CD4-positive, alpha-beta T cell (primary cell): ENCODE measurements around the gene SEMA4D. TPM values are rescaled to one million over a fixed set of nuclear protein-coding genes. Genes with fewer than 3 reads are reported as not detected.

ENCODE experiments used
- ATAC-seq: fragments of 200-7000 bp; cut with Tn5 transposase; one replicate; pipeline ENCODE4 v1.10.0; 2022; ENCODE audit warnings: mild to moderate bottlenecking; ENCODE audit not compliant: poor library complexity
- CTCF ChIA-PET: fragments of 350-600 bp; sonication (Branson Sonifier 250); formaldehyde crosslinking; loops from one replicate; lab custom pipeline; 2021; ENCODE audit warnings: antibody characterized with exemption, inconsistent platforms; lab: Charles Lee
- POLR2A ChIA-PET: fragments of 350-600 bp; sonication (Branson Sonifier 250); formaldehyde crosslinking; loops from one replicate; lab custom pipeline; 2021; ENCODE audit warnings: antibody characterized with exemption, inconsistent platforms; lab: Charles Lee
- DNase-seq, 14 experiments: peaks; one replicate each; pipeline ENCODE4 v3.0.0-alpha.2; 2013 to 2020; ENCODE audit warnings: mixed read lengths in 2 of 14
- H3K27ac ChIP-seq, 2 donors: one replicate each; pipeline versions ENCODE4 v1.5.1 to v1.7.0; 2013; ENCODE audit warnings: low read length in 2 of 2, low read depth in 1 of 2, mild to moderate bottlenecking in 1 of 2
- H3K27me3 ChIP-seq, 2 experiments: 1 replicate in 1 of 2; 2 replicates in 1 of 2; pipeline versions ENCODE4 v1.6.1 to v1.7.0; 2013; ENCODE audit warnings: low read length in 2 of 2, control low read depth in 1 of 2, mild to moderate bottlenecking in 1 of 2, moderate library complexity in 1 of 2; ENCODE audit not compliant: insufficient read depth in 2 of 2, control insufficient read depth in 1 of 2
- H3K36me3 ChIP-seq: one replicate; pipeline ENCODE4 v1.6.1; 2013; ENCODE audit warnings: low read length, control low read depth; ENCODE audit not compliant: insufficient read depth
- H3K4me1 ChIP-seq: one replicate; pipeline ENCODE4 v1.6.1; 2013; ENCODE audit warnings: low read length, control low read depth; ENCODE audit not compliant: insufficient read depth
- H3K4me3 ChIP-seq: one replicate; pipeline ENCODE4 v1.5.1; 2013; ENCODE audit warnings: mild to moderate bottlenecking, low read length, moderate library complexity
- H3K9me3 ChIP-seq, 2 experiments: 1 replicate in 1 of 2; 2 replicates in 1 of 2; pipeline versions ENCODE4 v1.6.1 to v1.7.0; 2013; ENCODE audit warnings: low read length in 2 of 2, mild to moderate bottlenecking in 2 of 2, control low read depth in 1 of 2, moderate library complexity in 1 of 2; ENCODE audit not compliant: control insufficient read depth in 1 of 2, insufficient read depth in 1 of 2
- H3K27ac Mint-ChIP-seq: one replicate; pipeline ENCODE4 v1.8.0; 2020; ENCODE audit warnings: mixed read lengths
- H3K27me3 Mint-ChIP-seq: one replicate; pipeline ENCODE4 v1.8.0; 2021; ENCODE audit warnings: mixed read lengths
- H3K36me3 Mint-ChIP-seq: one replicate; pipeline ENCODE4 v1.8.0; 2021; ENCODE audit warnings: low read depth, mixed read lengths
- H3K4me1 Mint-ChIP-seq: one replicate; pipeline ENCODE4 v1.8.0; 2021; ENCODE audit warnings: low read depth, mixed read lengths
- H3K4me3 Mint-ChIP-seq: one replicate; pipeline ENCODE4 v1.8.0; 2020; ENCODE audit warnings: mild to moderate bottlenecking, mixed read lengths
- H3K9me3 Mint-ChIP-seq: one replicate; pipeline ENCODE4 v1.8.0; 2020; ENCODE audit warnings: mixed read lengths
- intact Hi-C, 2 experiments: fragments of 100-400 bp; cut with DNase I in 1 of 2; cut with micrococcal nuclease in 1 of 2; formaldehyde crosslinking; loops; one replicate each; pipeline versions ENCODE4 v1.15.1 to v1.9.0; 2023 to 2025; cut with DNase I, micrococcal nuclease
- total RNA-seq, 174 experiments: library from RNA in 2 of 174; stranded (reverse) in 2 of 174; gene quantifications; one replicate each; pipeline ENCODE4 v1.2.3 and lab custom pipeline; 2021 to 2026
- TF ChIP-seq, protein P1 (sequence below): fragments of 200-600 bp; IDR thresholded peaks from one replicate; pipeline ENCODE4 v1.8.0; 2022; ENCODE audit warnings: antibody characterized with exemption, mild to moderate bottlenecking

Gene SEMA4D
- total RNA-seq, 2 experiments from 2014 or later = 399 to 430 TPM

DNA sequence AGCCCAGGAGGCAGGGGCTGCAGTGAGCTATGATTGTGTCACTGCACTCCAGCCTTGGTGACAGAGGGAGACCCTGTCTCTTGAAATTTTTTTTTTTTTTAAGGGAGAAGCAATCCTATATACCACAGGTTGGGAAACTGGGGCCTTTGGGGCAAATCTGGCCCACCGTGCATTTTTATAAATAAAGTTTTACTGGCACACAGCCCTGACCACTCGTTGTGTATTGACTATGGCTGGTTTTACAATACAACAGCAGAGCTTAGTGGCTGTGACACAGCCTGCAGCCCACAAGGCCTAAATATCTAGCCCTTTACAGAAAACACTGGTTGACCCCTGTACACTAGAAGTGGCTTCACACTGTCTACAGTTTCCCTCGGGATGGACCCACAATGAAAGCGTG is 121.6 kb downstream of the SEMA4D start:
- POLR2A ChIA-PET = interaction anchor here (0.6 kb wide), 1 partner anchor 22 kb away, joined by 3 read pairs; no protein-coding TSS in a partner anchor
- Histone ChIP-seq H3K27me3 (no peaks in the 10 kb centered on the region), H3K9me3 (peaks cover 0 to 6% of the 10 kb centered on the region in 2 experiments), H3K36me3 (peaks cover 49% of the 10 kb centered on the region), H3K4me3 (no peak overlapping the region), H3K27ac (peak overlapping the region in 1 of 2 donors; percentile 1), H3K4me1 (peaks cover 55% of the 10 kb centered on the region)
- ATAC-seq (no peak), DNase-seq (no peak)
- TF ChIP-seq, protein P1, sequence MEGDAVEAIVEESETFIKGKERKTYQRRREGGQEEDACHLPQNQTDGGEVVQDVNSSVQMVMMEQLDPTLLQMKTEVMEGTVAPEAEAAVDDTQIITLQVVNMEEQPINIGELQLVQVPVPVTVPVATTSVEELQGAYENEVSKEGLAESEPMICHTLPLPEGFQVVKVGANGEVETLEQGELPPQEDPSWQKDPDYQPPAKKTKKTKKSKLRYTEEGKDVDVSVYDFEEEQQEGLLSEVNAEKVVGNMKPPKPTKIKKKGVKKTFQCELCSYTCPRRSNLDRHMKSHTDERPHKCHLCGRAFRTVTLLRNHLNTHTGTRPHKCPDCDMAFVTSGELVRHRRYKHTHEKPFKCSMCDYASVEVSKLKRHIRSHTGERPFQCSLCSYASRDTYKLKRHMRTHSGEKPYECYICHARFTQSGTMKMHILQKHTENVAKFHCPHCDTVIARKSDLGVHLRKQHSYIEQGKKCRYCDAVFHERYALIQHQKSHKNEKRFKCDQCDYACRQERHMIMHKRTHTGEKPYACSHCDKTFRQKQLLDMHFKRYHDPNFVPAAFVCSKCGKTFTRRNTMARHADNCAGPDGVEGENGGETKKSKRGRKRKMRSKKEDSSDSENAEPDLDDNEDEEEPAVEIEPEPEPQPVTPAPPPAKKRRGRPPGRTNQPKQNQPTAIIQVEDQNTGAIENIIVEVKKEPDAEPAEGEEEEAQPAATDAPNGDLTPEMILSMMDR = no peak
- intact Hi-C loops = no loop called here
- Mint-ChIP-seq H3K4me3 (no peak overlapping the region), H3K36me3 (peaks cover 60% of the 10 kb centered on the region), H3K27me3 (no peaks in the 10 kb centered on the region), H3K27ac (peak overlapping the region; percentile 71), H3K4me1 (peaks cover 40% of the 10 kb centered on the region), H3K9me3 (no peaks in the 10 kb centered on the region)
- CTCF ChIA-PET = no interaction called here

DNA sequence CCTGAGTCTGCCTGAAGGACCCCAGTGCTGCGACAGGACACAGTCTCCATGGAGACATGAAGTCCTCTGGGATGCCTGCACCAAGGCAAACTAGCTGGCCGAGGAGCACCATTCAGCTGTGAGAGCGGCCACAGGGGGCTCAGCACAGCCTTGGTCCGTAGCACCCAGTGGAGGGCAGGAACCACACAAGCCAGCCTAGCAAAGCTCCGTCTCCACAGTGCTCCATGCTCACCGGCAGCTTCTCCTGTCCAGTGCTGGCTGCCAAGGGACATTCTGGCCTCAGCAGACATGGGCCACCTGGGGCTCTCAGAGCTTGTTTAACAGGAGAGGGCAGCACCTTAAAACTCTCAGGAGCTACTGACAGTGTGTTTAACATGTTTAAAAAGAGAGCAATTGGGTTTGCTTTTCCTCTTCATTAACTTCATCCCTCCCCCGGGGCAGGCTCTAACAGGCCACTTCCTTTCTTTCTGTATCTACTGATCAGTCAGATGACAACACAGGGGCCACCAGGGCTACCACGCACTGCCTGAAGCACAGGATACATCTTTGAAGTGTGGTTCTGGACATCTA is 122.6 kb downstream of the SEMA4D start:
- Mint-ChIP-seq H3K27ac (peak overlapping the region; percentile 71), H3K27me3 (no peaks in the 10 kb centered on the region), H3K36me3 (peaks cover 50% of the 10 kb centered on the region), H3K4me1 (peaks cover 33% of the 10 kb centered on the region), H3K9me3 (no peaks in the 10 kb centered on the region), H3K4me3 (no peak overlapping the region)
- ChIA-PET POLR2A (interaction anchor here (0.6 to 0.8 kb wide), 3 partner anchors 16 to 174 kb away, joined by 3 to 5 read pairs (median 4); no protein-coding TSS in a partner anchor), CTCF (no interaction called here)
- Histone ChIP-seq H3K4me3 (no peak overlapping the region), H3K9me3 (peaks cover 0 to 6% of the 10 kb centered on the region in 2 experiments), H3K27ac (peak overlapping the region; percentile 27 to 35), H3K27me3 (no peaks in the 10 kb centered on the region), H3K4me1 (peaks cover 49% of the 10 kb centered on the region), H3K36me3 (peaks cover 40% of the 10 kb centered on the region)
- peak in 3 of 14 experiments; percentile 32 to 66 (median 40) for DNase-seq
- intact Hi-C loops = loop anchor here in 1 of 2 experiments (1.0 kb wide), 1 partner anchor 168 kb away; no protein-coding TSS in a partner anchor
- TF ChIP-seq, protein P1 = no peak
- no peak for ATAC-seq

DNA sequence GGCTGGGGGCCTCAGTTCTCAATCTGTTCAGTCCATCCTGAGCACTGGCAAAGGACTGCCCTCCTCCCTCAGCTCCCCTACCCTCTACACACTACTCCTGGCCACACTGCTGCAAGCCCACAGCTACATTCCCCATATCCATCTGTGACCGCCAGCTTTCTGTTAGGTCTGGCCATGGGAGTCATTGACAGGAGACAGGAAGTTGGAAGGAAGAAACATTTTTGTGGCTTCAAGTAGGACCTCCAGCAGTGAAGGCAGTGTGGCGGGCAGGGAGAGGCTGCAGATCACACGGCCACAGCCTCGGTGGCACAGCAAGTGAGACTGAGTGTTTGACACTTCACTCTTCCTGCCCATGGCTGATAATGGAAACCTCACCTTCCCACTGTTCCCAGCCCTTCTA is 123.7 kb downstream of the SEMA4D start:
- Mint-ChIP-seq H3K36me3 (peaks cover 39% of the 10 kb centered on the region), H3K9me3 (no peaks in the 10 kb centered on the region), H3K4me3 (no peak overlapping the region), H3K27ac (peak overlapping the region; percentile 71), H3K27me3 (no peaks in the 10 kb centered on the region), H3K4me1 (peaks cover 23% of the 10 kb centered on the region)
- Histone ChIP-seq H3K9me3 (peaks cover 0 to 6% of the 10 kb centered on the region in 2 experiments), H3K4me1 (peaks cover 45% of the 10 kb centered on the region), H3K27ac (peak overlapping the region in 1 of 2 donors; percentile 34), H3K27me3 (no peaks in the 10 kb centered on the region), H3K36me3 (peaks cover 39% of the 10 kb centered on the region), H3K4me3 (no peak overlapping the region)
- ATAC-seq (no peak), DNase-seq (no peak)
- intact Hi-C loops = no loop called here
- TF ChIP-seq, protein P1 = no peak
- POLR2A ChIA-PET = interaction anchor here (1.4 kb wide), 1 partner anchor 150 kb away, joined by 3 read pairs; no protein-coding TSS in a partner anchor
- CTCF ChIA-PET = no interaction called here
